Natural killer cell (primary cell): ENCODE measurements around the gene CNOT1. TPM values are rescaled to one million over a fixed set of nuclear protein-coding genes. Genes with fewer than 3 reads are reported as not detected.

Experiments
- ATAC-seq, 3 donors: fragments of 150-1000 bp in 2 of 3; fragments of 200-7000 bp in 1 of 3; cut with Tn5 transposase; 1 replicate in 1 of 3; 2 replicates in 2 of 3; pipeline ENCODE4 v1.10.0; 2021; ENCODE audit warnings: mild to moderate bottlenecking in 2 of 3, moderate library complexity in 2 of 3
- DNase-seq, 2 donors: peaks; one replicate each; pipeline versions ENCODE4 v3.0.0 to v3.0.0-alpha.2; 2013 to 2021; ENCODE audit warnings: mixed read lengths in 1 of 2
- H3K27ac ChIP-seq: one replicate; pipeline ENCODE4 v1.5.1; 2013; ENCODE audit warnings: mild to moderate bottlenecking, low read length
- H3K27me3 ChIP-seq: one replicate; pipeline ENCODE4 v1.6.1; 2013; ENCODE audit warnings: low read length; ENCODE audit not compliant: control insufficient read depth, insufficient read depth
- H3K36me3 ChIP-seq: one replicate; pipeline ENCODE4 v1.6.1; 2013; ENCODE audit warnings: low read length; ENCODE audit not compliant: control insufficient read depth, insufficient read depth
- H3K4me1 ChIP-seq: one replicate; pipeline ENCODE4 v1.6.1; 2013; ENCODE audit warnings: low read length; ENCODE audit not compliant: control insufficient read depth, insufficient read depth
- H3K4me3 ChIP-seq: one replicate; pipeline ENCODE4 v1.5.1; 2013; ENCODE audit warnings: low read length
- H3K9me3 ChIP-seq: one replicate; pipeline ENCODE4 v1.6.1; 2013; ENCODE audit warnings: low read length; ENCODE audit not compliant: control insufficient read depth, insufficient read depth
- H3K27ac Mint-ChIP-seq, 2 donors: one replicate each; pipeline ENCODE4 v1.8.0; 2022; ENCODE audit warnings: mild to moderate bottlenecking in 2 of 2, mixed read lengths in 2 of 2, moderate library complexity in 1 of 2
- H3K27me3 Mint-ChIP-seq, 2 donors: one replicate each; pipeline ENCODE4 v1.8.0; 2022; ENCODE audit warnings: low read depth in 2 of 2, mixed read lengths in 2 of 2
- H3K36me3 Mint-ChIP-seq: one replicate; pipeline ENCODE4 v1.8.0; 2022; ENCODE audit warnings: mixed read lengths
- H3K4me1 Mint-ChIP-seq, 2 donors: one replicate each; pipeline ENCODE4 v1.8.0; 2022; ENCODE audit warnings: mixed read lengths in 2 of 2
- H3K4me3 Mint-ChIP-seq: one replicate; pipeline ENCODE4 v1.8.0; 2022; ENCODE audit warnings: mild to moderate bottlenecking, moderate library complexity, mixed read lengths
- H3K9me3 Mint-ChIP-seq, 2 donors: one replicate each; pipeline ENCODE4 v1.8.0; 2022; ENCODE audit warnings: mixed read lengths in 2 of 2
- WGBS: methylation state at CpG from one replicate; pipeline ENCODE4 v1.1.7; 2013; ENCODE audit warnings: missing lambda C conversion rate; ENCODE audit not compliant: insufficient coverage; 5-methylcytosine and 5-hydroxymethylcytosine counted together
- intact Hi-C: fragments of 100-400 bp; cut with micrococcal nuclease; formaldehyde crosslinking; loops from one replicate; pipeline ENCODE4 v1.14.2; 2022
- total RNA-seq, 4 donors: library from RNA; stranded (reverse); fragments of 120-200 nt in 1 of 4; gene quantifications; one replicate each; pipeline versions ENCODE4 v1.2.3 to v1.2.4, GENCODE V29; 2013 to 2022
- TF ChIP-seq, protein P1 (sequence below): fragments of 200-600 bp; IDR thresholded peaks from one replicate; pipeline ENCODE4 v1.8.0; 2022; ENCODE audit warnings: antibody characterized with exemption

CNOT1 gene
- total RNA-seq, 3 donors from 2014 or later (not counting 1 experiment from before 2014, with no cell fraction given): 242 to 275 (median 249) TPM

GRCh38 chr16:58478427-58478826, 151.2 kb downstream of the CNOT1 start:
- Mint-ChIP-seq H3K36me3 (no peaks in the 10 kb centered on the region), H3K9me3 (no peaks in the 10 kb centered on the region), H3K27me3 (peaks cover 9 to 14% of the 10 kb centered on the region in 2 donors), H3K4me3 (no peak overlapping the region), H3K4me1 (peaks cover 10 to 11% of the 10 kb centered on the region in 2 donors), H3K27ac (no peak overlapping the region)
- Histone ChIP-seq H3K4me1 (peaks cover 7% of the 10 kb centered on the region), H3K27ac (no peak overlapping the region), H3K9me3 (no peaks in the 10 kb centered on the region), H3K36me3 (no peaks in the 10 kb centered on the region), H3K27me3 (no peaks in the 10 kb centered on the region), H3K4me3 (no peak overlapping the region)
- ATAC-seq: no peak
- intact Hi-C loops: no loop called here
- TF ChIP-seq, protein P1, sequence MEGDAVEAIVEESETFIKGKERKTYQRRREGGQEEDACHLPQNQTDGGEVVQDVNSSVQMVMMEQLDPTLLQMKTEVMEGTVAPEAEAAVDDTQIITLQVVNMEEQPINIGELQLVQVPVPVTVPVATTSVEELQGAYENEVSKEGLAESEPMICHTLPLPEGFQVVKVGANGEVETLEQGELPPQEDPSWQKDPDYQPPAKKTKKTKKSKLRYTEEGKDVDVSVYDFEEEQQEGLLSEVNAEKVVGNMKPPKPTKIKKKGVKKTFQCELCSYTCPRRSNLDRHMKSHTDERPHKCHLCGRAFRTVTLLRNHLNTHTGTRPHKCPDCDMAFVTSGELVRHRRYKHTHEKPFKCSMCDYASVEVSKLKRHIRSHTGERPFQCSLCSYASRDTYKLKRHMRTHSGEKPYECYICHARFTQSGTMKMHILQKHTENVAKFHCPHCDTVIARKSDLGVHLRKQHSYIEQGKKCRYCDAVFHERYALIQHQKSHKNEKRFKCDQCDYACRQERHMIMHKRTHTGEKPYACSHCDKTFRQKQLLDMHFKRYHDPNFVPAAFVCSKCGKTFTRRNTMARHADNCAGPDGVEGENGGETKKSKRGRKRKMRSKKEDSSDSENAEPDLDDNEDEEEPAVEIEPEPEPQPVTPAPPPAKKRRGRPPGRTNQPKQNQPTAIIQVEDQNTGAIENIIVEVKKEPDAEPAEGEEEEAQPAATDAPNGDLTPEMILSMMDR: no peak
- DNase-seq: no peak
- 92% methylated on average over 2 of the region's 2 CpGs for WGBS

DNA sequence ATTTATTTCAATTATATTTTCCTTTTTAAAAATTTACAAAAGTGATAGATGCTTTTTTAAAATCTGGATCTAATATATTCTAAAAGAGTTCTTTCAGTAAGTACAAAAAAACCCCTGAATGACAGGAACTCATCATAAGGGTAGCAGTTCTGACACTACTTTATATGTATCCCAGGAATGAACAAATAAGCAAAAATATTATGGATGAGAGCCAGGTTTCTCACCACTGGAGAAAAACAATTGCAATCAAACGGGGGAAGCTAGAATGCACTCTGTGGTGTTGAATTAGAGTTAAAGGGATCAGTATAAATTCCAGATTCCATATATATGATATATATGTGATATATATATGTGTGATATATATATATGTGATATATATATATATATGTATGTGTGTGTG, 152.8 kb downstream of the CNOT1 start:
- no peak overlapping the region for H3K27ac ChIP-seq
- H3K4me3 Mint-ChIP-seq: no peak overlapping the region
- H3K36me3 ChIP-seq: no peaks in the 10 kb centered on the region
- H3K4me3 ChIP-seq: no peak overlapping the region
- TF ChIP-seq, protein P1: no peak
- H3K36me3 Mint-ChIP-seq: no peaks in the 10 kb centered on the region
- DNase-seq (no peak), ATAC-seq (no peak)
- no peaks in the 10 kb centered on the region for H3K27me3 ChIP-seq
- no peak overlapping the region for H3K27ac Mint-ChIP-seq
- no peaks in the 10 kb centered on the region for H3K9me3 ChIP-seq
- no CpG with 5 or more reads among the region's 1 CpG for WGBS
- no peaks in the 10 kb centered on the region for H3K9me3 Mint-ChIP-seq
- H3K4me1 ChIP-seq: peaks cover 13% of the 10 kb centered on the region
- intact Hi-C loops: no loop called here
- H3K4me1 Mint-ChIP-seq: peaks cover 19 to 21% of the 10 kb centered on the region in 2 donors
- H3K27me3 Mint-ChIP-seq: peaks cover 9 to 21% of the 10 kb centered on the region in 2 donors

- Histone ChIP-seq H3K4me1 (peaks cover 29% of the 10 kb centered on the region), H3K9me3 (no peaks in the 10 kb centered on the region), H3K27me3 (no peaks in the 10 kb centered on the region), H3K4me3 (no peak overlapping the region), H3K36me3 (no peaks in the 10 kb centered on the region), H3K27ac (no peak overlapping the region)
- ATAC-seq (no peak), DNase-seq (no peak)
- intact Hi-C loops: no loop called here
- H3K4me1 Mint-ChIP-seq: peaks cover 35 to 38% of the 10 kb centered on the region in 2 donors
- no peak overlapping the region for H3K4me3 Mint-ChIP-seq
- WGBS: 74% methylated on average over 3 of the region's 4 CpGs
- H3K27ac Mint-ChIP-seq: no peak overlapping the region
- H3K9me3 Mint-ChIP-seq: no peaks in the 10 kb centered on the region
- peaks cover 9 to 21% of the 10 kb centered on the region in 2 donors for H3K27me3 Mint-ChIP-seq
- no peaks in the 10 kb centered on the region for H3K36me3 Mint-ChIP-seq
- TF ChIP-seq, protein P1: no peak
Measured at GRCh38 chr16:58475091-58475619, 154.5 kb downstream of the CNOT1 start.

DNA sequence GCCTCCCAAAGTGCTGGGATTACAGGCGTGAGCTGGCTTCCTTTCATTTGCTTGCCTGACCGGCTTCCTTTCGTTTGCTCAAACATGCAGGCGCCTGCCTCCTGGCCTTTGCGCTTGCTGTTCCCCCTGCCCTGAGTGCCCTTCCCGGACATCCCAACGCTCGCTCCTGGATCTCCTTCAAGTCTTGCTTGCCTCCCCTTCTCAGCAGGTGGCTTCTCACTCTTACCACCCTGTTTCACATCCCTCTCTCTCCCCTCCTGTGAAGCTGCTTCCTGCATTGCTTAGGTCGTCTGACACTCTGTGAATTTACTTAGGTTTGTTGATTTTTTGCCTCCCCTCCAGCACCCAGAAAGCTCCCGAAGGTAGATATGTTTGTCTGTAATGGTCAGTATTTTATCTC, 155.3 kb downstream of the CNOT1 start:
- Histone ChIP-seq H3K9me3 (no peaks in the 10 kb centered on the region), H3K4me3 (no peak overlapping the region), H3K27me3 (no peaks in the 10 kb centered on the region), H3K4me1 (peaks cover 30% of the 10 kb centered on the region), H3K27ac (no peak overlapping the region), H3K36me3 (no peaks in the 10 kb centered on the region)
- no peak for DNase-seq
- H3K27me3 Mint-ChIP-seq: peaks cover 9 to 21% of the 10 kb centered on the region in 2 donors
- 78% methylated on average over 10 of the region's 10 CpGs for WGBS
- intact Hi-C loops: no loop called here
- H3K4me1 Mint-ChIP-seq: peaks cover 44% of the 10 kb centered on the region in 2 donors
- ATAC-seq: peak in 1 of 3 donors; percentile 35
- no peaks in the 10 kb centered on the region for H3K9me3 Mint-ChIP-seq
- TF ChIP-seq, protein P1: no peak
- no peaks in the 10 kb centered on the region for H3K36me3 Mint-ChIP-seq
- peak overlapping the region in 1 of 2 donors; percentile 49 for H3K27ac Mint-ChIP-seq
- peak overlapping the region; percentile 41 for H3K4me3 Mint-ChIP-seq
